H1 (cell line): ENCODE results near the gene RABL3. TPM values are rescaled to one million over a fixed set of nuclear protein-coding genes. Genes with fewer than 3 reads are reported as not detected.
"Not testable (repeated sequence)": the region's sequence is repeated elsewhere in the genome, so short reads cannot be mapped to it uniquely, and the experiment has no call there.

ENCODE experiments used
- CTCF ChIA-PET: fragments of 300-600 bp; sonication (Branson Sonifier 250); formaldehyde crosslinking; loops from one replicate; lab custom pipeline; 2021; ENCODE audit not compliant: partially characterized antibody; lab: Charles Lee
- POLR2A ChIA-PET: fragments of 300-600 bp; sonication (Branson Sonifier 250); formaldehyde crosslinking; loops from one replicate; lab custom pipeline; 2021; ENCODE audit warnings: inconsistent platforms; ENCODE audit not compliant: partially characterized antibody; lab: Charles Lee
- DNase-seq, 2 experiments: peaks; one replicate each; pipeline versions ENCODE4 v3.0.0 to v3.0.0-alpha.2; 2010 to 2022; ENCODE audit warnings: low spot score in 2 of 2, low read depth in 1 of 2, mixed read lengths in 1 of 2
- FAIRE-seq: peaks from 2 replicates; lab custom pipeline; 2011; peaks lifted over from hg19 to GRCh38; lab: Jason Lieb, UNC
- H2AFZ ChIP-seq: 2 replicates; pipeline ENCODE4 v1.8.1; 2012; ENCODE audit warnings: low read length, inconsistent platforms
- H2AK5ac ChIP-seq: 2 replicates; pipeline ENCODE4 v1.6.1; 2013; ENCODE audit warnings: low read depth, low read length
- H2BK120ac ChIP-seq: replicated peaks from 2 replicates; pipeline ENCODE3; 2013; ENCODE audit warnings: low read depth, low read length, inconsistent platforms
- H2BK12ac ChIP-seq: 2 replicates; pipeline ENCODE4 v1.6.1; 2013; ENCODE audit warnings: low read depth, low read length
- H2BK15ac ChIP-seq: 2 replicates; pipeline ENCODE4 v1.6.1; 2013; ENCODE audit warnings: low read length
- H2BK20ac ChIP-seq: 2 replicates; pipeline ENCODE4 v1.6.1; 2013; ENCODE audit warnings: low read length
- H2BK5ac ChIP-seq: 2 replicates; pipeline ENCODE4 v1.6.1; 2013; ENCODE audit warnings: low read depth, low read length
- H3K14ac ChIP-seq: 2 replicates; pipeline ENCODE4 v1.6.1; 2013; ENCODE audit warnings: inconsistent platforms; ENCODE audit not compliant: insufficient read length
- H3K18ac ChIP-seq: 2 replicates; pipeline ENCODE4 v1.6.1; 2013; ENCODE audit warnings: low read length; ENCODE audit errors: extremely low read depth
- H3K23ac ChIP-seq: 2 replicates; pipeline ENCODE4 v1.6.1; 2013; ENCODE audit warnings: inconsistent platforms; ENCODE audit not compliant: insufficient read length
- H3K23me2 ChIP-seq: 2 replicates; pipeline ENCODE4 v1.6.1; 2013; ENCODE audit warnings: low read depth, low read length
- H3K27ac ChIP-seq: 2 replicates; pipeline ENCODE4 v1.6.1; 2011; ENCODE audit warnings: low read depth, low read length, inconsistent platforms
- H3K27me3 ChIP-seq, 4 experiments: replicated peaks in 1 of 4; 1 replicate in 1 of 4; 2 replicates in 3 of 4; pipeline versions ENCODE4 v1.6.1 to v1.8.1; 2011 to 2013; ENCODE audit warnings: low read length in 3 of 4, mild to moderate bottlenecking in 3 of 4, inconsistent platforms in 2 of 4, mixed read lengths in 2 of 4, moderate library complexity in 1 of 4; ENCODE audit not compliant: control insufficient read depth in 3 of 4, insufficient read depth in 3 of 4; ENCODE audit errors: extremely low read depth in 1 of 4
- H3K36me3 ChIP-seq, 4 experiments: 2 replicates each; pipeline versions ENCODE4 v1.6.1 to v1.8.1; 2011 to 2013; ENCODE audit warnings: mild to moderate bottlenecking in 4 of 4, low read length in 3 of 4, moderate library complexity in 2 of 4, control low read depth in 1 of 4, inconsistent platforms in 1 of 4; ENCODE audit not compliant: insufficient read depth in 4 of 4, control insufficient read depth in 2 of 4
- H3K4ac ChIP-seq: replicated peaks from 2 replicates; pipeline ENCODE3; 2013; ENCODE audit warnings: low read length, low read depth, mixed read lengths, inconsistent platforms; ENCODE audit not compliant: insufficient read length
- H3K4me1 ChIP-seq, 4 experiments: replicated peaks in 1 of 4; 1 replicate in 1 of 4; 2 replicates in 3 of 4; pipeline versions ENCODE4 v1.6.1 to v1.8.1; 2011 to 2013; ENCODE audit warnings: low read length in 3 of 4, inconsistent platforms in 2 of 4, mixed read lengths in 1 of 4; ENCODE audit not compliant: insufficient read depth in 4 of 4, control insufficient read depth in 3 of 4
- H3K4me2 ChIP-seq, 2 experiments: 2 replicates each; pipeline versions ENCODE4 v1.6.1 to v1.8.1; 2011 to 2013; ENCODE audit warnings: low read depth in 2 of 2, low read length in 2 of 2, control low read depth in 1 of 2, inconsistent platforms in 1 of 2, mild to moderate bottlenecking in 1 of 2; ENCODE audit not compliant: insufficient read depth in 1 of 2
- H3K4me3 ChIP-seq, 4 experiments: fragments of 200-600, 300-600 bp in 1 of 4; sonication (generic), shearing (Covaris generic), sonication (Bioruptor Twin) in 1 of 4; 2 replicates each; pipeline versions ENCODE4 v1.5.1 to v1.8.1; 2011 to 2016; ENCODE audit warnings: low read length in 4 of 4, low read depth in 3 of 4, control low read depth in 2 of 4, inconsistent platforms in 2 of 4, mild to moderate bottlenecking in 2 of 4, mixed read lengths in 1 of 4, moderate library complexity in 1 of 4; ENCODE audit not compliant: insufficient read depth in 2 of 4; ENCODE audit errors: extremely low read depth in 1 of 4
- H3K56ac ChIP-seq: replicated peaks from 2 replicates; pipeline ENCODE3; 2013; ENCODE audit warnings: low read depth, mild to moderate bottlenecking, mixed read lengths, low read length, inconsistent platforms; ENCODE audit not compliant: insufficient read length
- H3K79me1 ChIP-seq: 2 replicates; pipeline ENCODE4 v1.6.1; 2013; ENCODE audit warnings: low read depth, low read length, control low read depth
- H3K79me2 ChIP-seq, 2 experiments: 2 replicates each; pipeline versions ENCODE4 v1.6.1 to v1.8.1; 2012 to 2013; ENCODE audit warnings: low read length in 2 of 2, mild to moderate bottlenecking in 2 of 2, inconsistent platforms in 1 of 2; ENCODE audit not compliant: insufficient read depth in 2 of 2, control insufficient read depth in 1 of 2
- H3K9ac ChIP-seq, 4 experiments: replicated peaks in 1 of 4; 1 replicate in 1 of 4; 2 replicates in 3 of 4; pipeline versions ENCODE4 v1.6.1 to v1.8.1; 2011 to 2013; ENCODE audit warnings: low read depth in 3 of 4, low read length in 3 of 4, control low read depth in 2 of 4, mild to moderate bottlenecking in 2 of 4, moderate library complexity in 2 of 4, inconsistent platforms in 1 of 4; ENCODE audit errors: extremely low read depth in 1 of 4
- H3K9me3 ChIP-seq, 2 experiments: 2 replicates each; pipeline versions ENCODE4 v1.6.1 to v1.8.1; 2012 to 2013; ENCODE audit warnings: mild to moderate bottlenecking in 2 of 2, moderate library complexity in 2 of 2, control low read depth in 1 of 2, inconsistent platforms in 1 of 2, low read depth in 1 of 2, low read length in 1 of 2, mixed read lengths in 1 of 2; ENCODE audit not compliant: insufficient read depth in 2 of 2
- H4K20me1 ChIP-seq, 2 experiments: replicated peaks in 1 of 2; 2 replicates each; pipeline versions ENCODE3 to v1.8.1; 2011 to 2013; ENCODE audit warnings: inconsistent platforms in 2 of 2, low read length in 2 of 2, mild to moderate bottlenecking in 1 of 2; ENCODE audit not compliant: insufficient read depth in 2 of 2, control insufficient read depth in 1 of 2
- H4K5ac ChIP-seq: 2 replicates; pipeline ENCODE4 v1.6.1; 2013; ENCODE audit warnings: low read length, low read depth, mixed read lengths, inconsistent platforms; ENCODE audit not compliant: insufficient read length
- H4K8ac ChIP-seq: 2 replicates; pipeline ENCODE4 v1.8.0; 2013; ENCODE audit warnings: mild to moderate bottlenecking, moderate library complexity, low read length, inconsistent platforms; ENCODE audit not compliant: insufficient read depth; ENCODE audit errors: extremely low read depth
- H4K91ac ChIP-seq: replicated peaks from 2 replicates; pipeline ENCODE3; 2013; ENCODE audit warnings: low read length, mixed read lengths, inconsistent platforms; ENCODE audit not compliant: insufficient read length
- WGBS, 2 experiments: shearing (Covaris generic) in 1 of 2; methylation state at CpG; one replicate each; pipeline versions ENCODE4 v1.1.6 to v1.1.7; 2013 to 2015; ENCODE audit warnings: low lambda C conversion rate in 2 of 2, mixed read lengths in 2 of 2, inconsistent platforms in 1 of 2, low coverage in 1 of 2, missing lambda C conversion rate in 1 of 2; ENCODE audit not compliant: insufficient replicate concordance in 2 of 2, insufficient coverage in 1 of 2, insufficient read length in 1 of 2; ENCODE audit errors: extremely low coverage in 1 of 2, missing lambda C conversion rate in 1 of 2; 5-methylcytosine and 5-hydroxymethylcytosine counted together
- polyA plus RNA-seq, 7 experiments: library from polyadenylated mRNA; depleted of rRNA in 3 of 7; stranded (reverse) in 5 of 7; unstranded in 2 of 7; fragments of >200 nt in 5 of 7; fragments of 200-250 nt in 2 of 7; gene quantifications; 1 replicate in 5 of 7; 2 replicates in 1 of 7; 4 replicates in 1 of 7; pipeline versions ENCODE4 v1.2.1 to v1.2.3, GENCODE V29; 2011 to 2013; ENCODE audit warnings: missing spikeins in 2 of 7, mixed read lengths in 2 of 7
- total RNA-seq: library from RNA; stranded (reverse); fragmentation: NEBNext Ultra II Directional; extraction: Animal tissue kit (Norgen Biotek cat#: 25700); gene quantifications from 2 replicates; pipeline ENCODE4 v1.2.1, GENCODE V29; 2021

The RABL3 gene
- total and polyA plus RNA-seq, 2 of the 8 experiments (the other 6 are each of a cell fraction or from before 2014, with no cell fraction given): 4.4 to 19.2 TPM

DNA sequence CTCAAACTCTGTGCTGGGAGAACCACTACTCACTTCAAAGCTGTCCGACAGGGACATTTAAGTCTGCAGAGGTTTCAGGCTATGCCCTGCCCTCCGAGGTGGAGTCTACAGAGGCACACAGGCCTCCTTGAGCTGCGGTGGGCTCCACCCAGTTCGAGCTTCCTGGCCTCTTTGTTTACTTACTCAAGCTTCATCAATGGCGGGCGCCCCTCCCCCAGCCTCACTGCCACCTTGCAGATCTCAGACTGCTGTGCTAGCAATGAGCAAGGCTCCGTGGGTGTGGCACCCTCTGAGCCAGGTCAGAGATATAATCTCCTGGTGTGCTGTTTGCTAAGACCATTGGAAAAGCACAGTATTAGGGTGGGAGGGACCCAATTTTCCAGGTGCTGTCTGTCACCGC is 4.3 kb downstream of the RABL3 start:
- H3K18ac ChIP-seq, H3K27ac ChIP-seq, H2BK12ac ChIP-seq, H2BK120ac ChIP-seq, H2BK5ac ChIP-seq, H2AFZ ChIP-seq, H3K23me2 ChIP-seq, H4K20me1 ChIP-seq, H4K5ac ChIP-seq, H3K4ac ChIP-seq, H2BK20ac ChIP-seq, DNase-seq, H2AK5ac ChIP-seq, H3K9ac ChIP-seq, H3K4me1 ChIP-seq, H3K4me3 ChIP-seq, H3K23ac ChIP-seq, H3K56ac ChIP-seq, H3K27me3 ChIP-seq, H2BK15ac ChIP-seq, H3K14ac ChIP-seq, H4K8ac ChIP-seq, H3K79me2 ChIP-seq, H3K4me2 ChIP-seq, H4K91ac ChIP-seq, H3K79me1 ChIP-seq, FAIRE-seq: not testable (repeated sequence)
- POLR2A ChIA-PET: interaction anchor here (0.6 kb wide), 1 partner anchor 52 kb away, joined by 3 read pairs; no protein-coding TSS in a partner anchor
- Histone ChIP-seq H3K9me3 (peaks cover 14 to 22% of the 10 kb centered on the region in 2 experiments), H3K36me3 (peaks cover 0 to 17% (median 1%) of the 10 kb centered on the region in 4 experiments; a peak in 3 of 8 replicates)
- 94% methylated on average over 8 of the region's 8 CpGs; no CpG with 5 or more reads in 1 of the 2 experiments for WGBS, 2 experiments
- CTCF ChIA-PET: interaction anchor here (1.3 kb wide), 1 partner anchor 170 kb away, joined by 3 read pairs; no protein-coding TSS in a partner anchor
